Body of pancreas (tissue), 4 donors: ENCODE results near the gene PEAK1. TPM values are rescaled to one million over a fixed set of nuclear protein-coding genes. Genes with fewer than 3 reads are reported as not detected.

ENCODE experiments used
- ATAC-seq: fragments of 150-250 bp; one replicate; pipeline ENCODE4 v1.9.1; 2016
- DNase-seq, 4 donors: peaks; one replicate each; pipeline ENCODE4 v3.0.0-alpha.2; 2019
- H3K27ac ChIP-seq, 4 donors: fragments of 200-600 bp; sonication (generic); 1 replicate in 3 of 4; 2 replicates in 1 of 4; pipeline versions ENCODE4 v1.5.1 to v1.6.1; 2016 to 2019; ENCODE audit warnings: mild to moderate bottlenecking in 1 of 4, mixed read lengths in 1 of 4, moderate library complexity in 1 of 4
- H3K27me3 ChIP-seq, 2 donors: fragments of 200-600 bp; sonication (generic); one replicate each; pipeline ENCODE4 v1.6.0; 2016; ENCODE audit warnings: mild to moderate bottlenecking in 1 of 2
- H3K36me3 ChIP-seq, 2 donors: fragments of 200-600 bp; sonication (generic); replicated peaks in 1 of 2; 2 replicates each; pipeline ENCODE4 v1.5.1; 2016; ENCODE audit warnings: low read depth in 2 of 2; ENCODE audit not compliant: insufficient read depth in 1 of 2
- H3K4me1 ChIP-seq: fragments of 200-600 bp; sonication (generic); one replicate; pipeline ENCODE4 v1.6.0; 2016
- H3K4me3 ChIP-seq, 2 donors: fragments of 200-600 bp; sonication (generic); 1 replicate in 1 of 2; 2 replicates in 1 of 2; pipeline ENCODE4 v1.5.1; 2016 to 2019
- H3K9me3 ChIP-seq, 3 donors: fragments of 200-600 bp; sonication (generic); 1 replicate in 2 of 3; 2 replicates in 1 of 3; pipeline ENCODE4 v1.5.1; 2016
- CTCF ChIP-seq, 7 experiments: fragments of 450-650 bp in 4 of 7; fragments of 200-600 bp in 3 of 7; sonication (generic) in 3 of 7; IDR thresholded peaks; one replicate each; pipeline ENCODE4 v1.5.1; 2016 to 2019; ENCODE audit warnings: antibody characterized with exemption in 7 of 7
- POLR2A ChIP-seq, 3 donors: fragments of 450-650 bp; IDR thresholded peaks; one replicate each; pipeline ENCODE4 v1.6.1; 2016; ENCODE audit warnings: antibody characterized with exemption in 3 of 3, mild to moderate bottlenecking in 2 of 3
- WGBS, 2 donors: methylation state at CpG; one replicate each; pipeline ENCODE4 v1.1.5; 2017; 5-methylcytosine and 5-hydroxymethylcytosine counted together
- intact Hi-C: fragments of 100-400 bp; cut with DNase I; formaldehyde crosslinking; loops from one replicate; pipeline ENCODE4 v1.15.1; 2023
- total RNA-seq, 2 donors: library from RNA; depleted of rRNA; stranded (reverse); fragments of >200 nt; gene quantifications; one replicate each; pipeline ENCODE4 v1.1.0, GENCODE V29; 2016

The PEAK1 gene
- total RNA-seq, 2 donors from 2014 or later, result 12.5 to 13.2 TPM

- no peaks in the 10 kb centered on the region for H3K9me3 ChIP-seq
Observed at GRCh38 chr15:77416148-77416455, 3.8 kb downstream of the PEAK1 start.

GRCh38 chr15:77415450-77416147 lies 4.3 kb downstream of the PEAK1 start:
- no peak for DNase-seq
- no peaks in the 10 kb centered on the region for H3K27me3 ChIP-seq
- intact Hi-C loops, result no loop called here
- H3K36me3 ChIP-seq, result no peaks in the 10 kb centered on the region
- 81 to 84% methylated on average over 4 of the region's 4 CpGs for WGBS, 2 donors
- ATAC-seq, result no peak
- H3K4me1 ChIP-seq, result peaks cover 23% of the 10 kb centered on the region
- H3K27ac ChIP-seq, result no peak overlapping the region
- no peak for TF ChIP-seq POLR2A (IDR thresholded peaks at IDR 0.05)
- no peak for TF ChIP-seq CTCF (IDR thresholded peaks at IDR 0.05)
- no peaks in the 10 kb centered on the region for H3K9me3 ChIP-seq
- H3K4me3 ChIP-seq, result no peak overlapping the region

More at GRCh38 chr15:77416148-77416455, 3.8 kb downstream of the PEAK1 start:
- no peak for TF ChIP-seq POLR2A (IDR thresholded peaks at IDR 0.05)
- no peak for TF ChIP-seq CTCF (IDR thresholded peaks at IDR 0.05)
- H3K27me3 ChIP-seq, result no peaks in the 10 kb centered on the region
- intact Hi-C loops, result no loop called here
- ATAC-seq (no peak), DNase-seq (peak in 1 of 4 donors; percentile 12)
- no peaks in the 10 kb centered on the region for H3K36me3 ChIP-seq
- WGBS, 2 donors, result 45 to 56% methylated on average over 2 of the region's 2 CpGs
- H3K27ac ChIP-seq, result no peak overlapping the region
- H3K4me1 ChIP-seq, result peaks cover 18% of the 10 kb centered on the region
- H3K4me3 ChIP-seq, result no peak overlapping the region

GRCh38 chr15:77414789-77415442 lies 5.0 kb downstream of the PEAK1 start:
- DNase-seq (no peak), ATAC-seq (no peak)
- Histone ChIP-seq H3K9me3 (no peaks in the 10 kb centered on the region), H3K27ac (no peak overlapping the region), H3K4me3 (no peak overlapping the region), H3K27me3 (no peaks in the 10 kb centered on the region), H3K36me3 (no peaks in the 10 kb centered on the region), H3K4me1 (peaks cover 29% of the 10 kb centered on the region)
- TF ChIP-seq CTCF (IDR thresholded peaks at IDR 0.05), result no peak
- TF ChIP-seq POLR2A (IDR thresholded peaks at IDR 0.05), result no peak
- 77 to 83% methylated on average over 2 of the region's 2 CpGs for WGBS, 2 donors
- intact Hi-C loops, result no loop called here

GRCh38 chr15:77413699-77414349 lies 6.1 kb downstream of the PEAK1 start:
- ATAC-seq, result no peak
- H3K4me1 ChIP-seq, result peaks cover 36% of the 10 kb centered on the region
- H3K9me3 ChIP-seq, result no peaks in the 10 kb centered on the region
- no peak overlapping the region for H3K27ac ChIP-seq
- no peak overlapping the region for H3K4me3 ChIP-seq
- no peak for TF ChIP-seq CTCF (IDR thresholded peaks at IDR 0.05)
- TF ChIP-seq POLR2A (IDR thresholded peaks at IDR 0.05), result no peak
- no peak for DNase-seq
- H3K27me3 ChIP-seq, result no peaks in the 10 kb centered on the region
- H3K36me3 ChIP-seq, result no peaks in the 10 kb centered on the region
- WGBS, 2 donors, result 87 to 94% methylated on average over 4 of the region's 4 CpGs
- intact Hi-C loops, result no loop called here
